LNCAP (cell line): ENCODE measurements around the gene CTNNA2.

ENCODE experiments used
- TF ChIP-seq, protein P1 (sequence below): fragments of 450-650 bp; IDR thresholded peaks from 2 replicates; pipeline ENCODE4 v1.5.1; 2017; ENCODE audit warnings: mild to moderate bottlenecking

Gene CTNNA2

GRCh38 chr2:79820281-79820680 lies 307.4 kb downstream of the CTNNA2 start:
- TF ChIP-seq, protein P1, sequence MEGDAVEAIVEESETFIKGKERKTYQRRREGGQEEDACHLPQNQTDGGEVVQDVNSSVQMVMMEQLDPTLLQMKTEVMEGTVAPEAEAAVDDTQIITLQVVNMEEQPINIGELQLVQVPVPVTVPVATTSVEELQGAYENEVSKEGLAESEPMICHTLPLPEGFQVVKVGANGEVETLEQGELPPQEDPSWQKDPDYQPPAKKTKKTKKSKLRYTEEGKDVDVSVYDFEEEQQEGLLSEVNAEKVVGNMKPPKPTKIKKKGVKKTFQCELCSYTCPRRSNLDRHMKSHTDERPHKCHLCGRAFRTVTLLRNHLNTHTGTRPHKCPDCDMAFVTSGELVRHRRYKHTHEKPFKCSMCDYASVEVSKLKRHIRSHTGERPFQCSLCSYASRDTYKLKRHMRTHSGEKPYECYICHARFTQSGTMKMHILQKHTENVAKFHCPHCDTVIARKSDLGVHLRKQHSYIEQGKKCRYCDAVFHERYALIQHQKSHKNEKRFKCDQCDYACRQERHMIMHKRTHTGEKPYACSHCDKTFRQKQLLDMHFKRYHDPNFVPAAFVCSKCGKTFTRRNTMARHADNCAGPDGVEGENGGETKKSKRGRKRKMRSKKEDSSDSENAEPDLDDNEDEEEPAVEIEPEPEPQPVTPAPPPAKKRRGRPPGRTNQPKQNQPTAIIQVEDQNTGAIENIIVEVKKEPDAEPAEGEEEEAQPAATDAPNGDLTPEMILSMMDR, result no peak

DNA sequence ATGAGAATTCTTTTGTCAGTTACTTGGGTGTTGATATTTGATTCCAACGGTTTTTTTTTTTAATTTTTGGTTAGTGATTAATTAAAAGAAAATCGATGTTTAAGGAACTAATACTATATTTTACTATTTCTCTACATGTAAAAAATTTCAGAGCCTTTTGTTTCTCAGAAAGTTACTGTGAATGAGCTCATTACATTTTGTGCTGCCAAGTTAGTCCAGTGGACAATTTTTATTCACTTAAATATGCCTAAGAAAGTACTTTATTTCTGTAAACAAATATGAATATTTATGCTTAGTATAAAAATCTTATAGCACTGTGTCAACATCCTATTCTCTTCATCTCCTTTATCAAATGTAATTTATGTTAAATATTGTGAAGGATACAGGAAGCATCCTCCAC lies 309.3 kb downstream of the CTNNA2 start:
- TF ChIP-seq, protein P1, result no peak

- TF ChIP-seq, protein P1, result no peak
Observed at GRCh38 chr2:79824086-79824786, 311.4 kb downstream of the CTNNA2 start.

- TF ChIP-seq, protein P1, result no peak
Observed at GRCh38 chr2:79827881-79828280, 315.0 kb downstream of the CTNNA2 start.

GRCh38 chr2:79830501-79830900 lies 317.6 kb downstream of the CTNNA2 start:
- TF ChIP-seq, protein P1, result no peak

- TF ChIP-seq, protein P1, result no peak
Observed at GRCh38 chr2:79831961-79832360, 319.1 kb downstream of the CTNNA2 start.

GRCh38 chr2:79832511-79833234 lies 319.8 kb downstream of the CTNNA2 start:
- TF ChIP-seq, protein P1, result no peak
